H1 (cell line): Measurements from ENCODE around the gene CD52.

Source experiments
- ATF2 ChIP-seq: IDR thresholded peaks from 2 replicates; pipeline ENCODE4 v1.6.1; 2012; ENCODE audit warnings: low read length, inconsistent platforms
- CTCF ChIP-seq, 3 experiments: IDR thresholded peaks; 1 replicate in 2 of 3; 2 replicates in 1 of 3; pipeline versions ENCODE4 v1.5.1 to v1.6.1; 2011; ENCODE audit warnings: low read length in 3 of 3, mild to moderate bottlenecking in 3 of 3, inconsistent platforms in 2 of 3, low read depth in 1 of 3, moderate library complexity in 1 of 3; ENCODE audit not compliant: insufficient read depth in 1 of 3; ENCODE audit errors: control extremely low read depth in 1 of 3
- EGR1 ChIP-seq: IDR thresholded peaks from 2 replicates; pipeline ENCODE4 v1.6.1; 2011; ENCODE audit warnings: low read depth, low read length, borderline replicate concordance
- EZH2 ChIP-seq: fragments of 200-600 bp; sonication (generic); IDR thresholded peaks from 2 replicates; pipeline ENCODE4 v1.7.1; 2012; ENCODE audit warnings: low read depth, mild to moderate bottlenecking, moderate library complexity, low read length, inconsistent platforms; ENCODE audit not compliant: severe bottlenecking
- FOSL1 ChIP-seq: IDR thresholded peaks from 2 replicates; pipeline ENCODE4 v1.6.1; 2011; ENCODE audit warnings: mild to moderate bottlenecking, low read depth, low read length, moderate library complexity; ENCODE audit not compliant: insufficient read depth
- MAX ChIP-seq: IDR thresholded peaks from 2 replicates; pipeline ENCODE4 v1.6.1; 2012; ENCODE audit warnings: inconsistent platforms
- POLR2A ChIP-seq, 2 experiments: IDR thresholded peaks; 1 replicate in 1 of 2; 2 replicates in 1 of 2; pipeline ENCODE4 v1.6.1; 2011; ENCODE audit warnings: low read depth in 2 of 2, low read length in 2 of 2, mild to moderate bottlenecking in 2 of 2; ENCODE audit errors: control extremely low read depth in 1 of 2
- SIN3A ChIP-seq, 2 experiments: IDR thresholded peaks in 1 of 2; conservative IDR thresholded peaks in 1 of 2; 2 replicates each; pipeline ENCODE4 v1.6.1; 2011 to 2012; ENCODE audit warnings: low read length in 2 of 2, improper control_type of control experiment in 1 of 2, low read depth in 1 of 2, mild to moderate bottlenecking in 1 of 2
- SP4 ChIP-seq: IDR thresholded peaks from 2 replicates; pipeline ENCODE4 v1.6.1; 2012; ENCODE audit warnings: low read length, inconsistent platforms
- TAF1 ChIP-seq: IDR thresholded peaks from 2 replicates; pipeline ENCODE4 v1.6.1; 2011; ENCODE audit warnings: mild to moderate bottlenecking, low read depth, low read length
- TCF12 ChIP-seq: IDR thresholded peaks from 2 replicates; pipeline ENCODE4 v1.6.1; 2011; ENCODE audit warnings: low read depth, mild to moderate bottlenecking, low read length
- YY1 ChIP-seq: IDR thresholded peaks from 2 replicates; pipeline ENCODE4 v1.6.1; 2011; ENCODE audit warnings: low read depth, mild to moderate bottlenecking, low read length

GRCh38 chr1:26357121-26357602 is 39.4 kb downstream of the CD52 start:
- TF ChIP-seq CTCF (IDR thresholded peaks at IDR 0.05; ENCODE audit: control extremely low read depth in 1 of 3, insufficient read depth in 1 of 3, low read depth in 1 of 3, low read length in 3 of 3) (no peak), MAX (no peak), POLR2A (IDR thresholded peaks at IDR 0.05; ENCODE audit: control extremely low read depth in 1 of 2, low read depth in 2 of 2, low read length in 2 of 2) (no peak), SP4 (no peak), YY1 (no peak), ATF2 (no peak), TAF1 (no peak), EGR1 (no peak), SIN3A (conservative IDR thresholded peaks at IDR 0.05 in 1 of 2, IDR thresholded peaks at IDR 0.05 in 1 of 2; ENCODE audit: low read depth in 1 of 2, low read length in 2 of 2) (no peak), EZH2 (no peak), TCF12 (no peak), FOSL1 (no peak)
